ENCODE data around the gene LPP. TPM values are rescaled to one million over a fixed set of nuclear protein-coding genes. Genes with fewer than 3 reads are reported as not detected.
A peak's percentile ranks its signal among the peaks of the same experiment; 100 is the strongest.

Gene LPP
- total RNA-seq, 1 donor from 2014 or later: 97.4 TPM

- intact Hi-C loops (cut with micrococcal nuclease): no loop called here
- TF ChIP-seq CTCF (IDR thresholded peaks at IDR 0.05; ENCODE audit: borderline replicate concordance): no peak
- H3K27ac ChIP-seq (replicated peaks): no peak overlapping the region
- H3K4me3 ChIP-seq: no peak overlapping the region
- H3K4me1 ChIP-seq: peaks cover 86% of the 10 kb centered on the region
- no peaks in the 10 kb centered on the region for H3K27me3 ChIP-seq (ENCODE audit: low read depth)
- H3K9me3 ChIP-seq (replicated peaks): no peaks in the 10 kb centered on the region
- DNase-seq: no peak
- peaks cover 4% of the 10 kb centered on the region for H3K36me3 ChIP-seq
These were observed 40.4 kb downstream of the LPP start for GRCh38 chr3:188194332-188194731.

- Histone ChIP-seq H3K9me3 (replicated peaks) (no peaks in the 10 kb centered on the region), H3K27me3 (ENCODE audit: low read depth) (no peaks in the 10 kb centered on the region), H3K36me3 (peaks cover 4% of the 10 kb centered on the region), H3K4me1 (peaks cover 73% of the 10 kb centered on the region), H3K27ac (replicated peaks) (peak overlapping the region; percentile 90), H3K4me3 (no peak overlapping the region)
- intact Hi-C loops (cut with micrococcal nuclease): no loop called here
- no peak for DNase-seq
- TF ChIP-seq CTCF (IDR thresholded peaks at IDR 0.05; ENCODE audit: borderline replicate concordance): no peak
These were observed 42.5 kb downstream of the LPP start for GRCh38 chr3:188196232-188196990.

DNA sequence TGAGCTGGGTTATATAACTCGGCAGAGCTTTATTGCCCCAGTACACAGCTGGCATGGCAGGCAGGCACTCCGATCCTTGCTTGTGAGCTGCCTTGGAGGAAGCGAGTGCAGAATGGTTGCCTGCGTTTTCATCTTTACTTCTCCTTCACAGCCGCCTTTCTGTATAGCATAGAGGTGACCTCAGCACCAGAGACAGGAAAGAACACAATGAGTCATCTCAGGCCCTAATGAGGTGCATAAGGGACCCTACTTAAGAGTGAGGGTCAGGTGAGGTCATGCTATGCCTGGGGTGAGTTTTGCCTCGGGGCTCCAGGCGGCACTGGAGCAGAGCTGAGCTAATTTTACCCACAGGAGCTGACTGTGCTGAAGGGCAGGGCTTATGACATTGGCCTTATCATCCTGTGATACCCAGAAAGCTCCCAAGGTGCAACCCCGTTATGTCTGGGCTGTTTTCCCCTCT, 43.5 kb downstream of the LPP start:
- peak overlapping the region; percentile 90 for H3K27ac ChIP-seq (replicated peaks)
- peaks cover 4% of the 10 kb centered on the region for H3K36me3 ChIP-seq
- peak overlapping the region; percentile 11 for H3K4me3 ChIP-seq
- H3K27me3 ChIP-seq (ENCODE audit: low read depth): no peaks in the 10 kb centered on the region
- DNase-seq: peak; percentile 41
- intact Hi-C loops (cut with micrococcal nuclease): no loop called here
- H3K4me1 ChIP-seq: peaks cover 73% of the 10 kb centered on the region
- TF ChIP-seq CTCF (IDR thresholded peaks at IDR 0.05; ENCODE audit: borderline replicate concordance): no peak
- H3K9me3 ChIP-seq (replicated peaks): no peaks in the 10 kb centered on the region

DNA sequence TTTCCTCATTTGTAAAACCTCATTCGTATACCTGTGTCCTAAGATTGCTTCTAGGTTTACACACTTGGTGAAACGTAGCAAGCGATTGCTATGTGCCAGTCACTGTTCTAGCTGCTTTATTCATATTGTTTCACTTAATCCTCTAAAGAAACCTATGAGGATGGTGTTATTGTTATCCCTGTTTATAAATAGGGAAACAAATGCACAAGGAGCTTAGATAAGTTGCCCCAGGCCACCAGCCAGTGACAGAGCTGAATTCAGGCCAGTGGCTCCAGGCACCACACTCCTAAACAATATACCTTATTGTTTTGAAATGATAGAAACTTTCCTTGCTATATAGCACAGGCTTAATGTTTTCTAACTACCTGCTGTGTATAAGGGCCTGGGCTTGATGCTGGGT, 44.0 kb downstream of the LPP start:
- Histone ChIP-seq H3K27me3 (ENCODE audit: low read depth) (no peaks in the 10 kb centered on the region), H3K27ac (replicated peaks) (peak overlapping the region; percentile 90), H3K4me1 (peaks cover 72% of the 10 kb centered on the region), H3K4me3 (peak overlapping the region; percentile 11), H3K9me3 (replicated peaks) (no peaks in the 10 kb centered on the region), H3K36me3 (peaks cover 1% of the 10 kb centered on the region)
- DNase-seq: no peak
- intact Hi-C loops (cut with micrococcal nuclease): no loop called here
- no peak for TF ChIP-seq CTCF (IDR thresholded peaks at IDR 0.05; ENCODE audit: borderline replicate concordance)

DNA sequence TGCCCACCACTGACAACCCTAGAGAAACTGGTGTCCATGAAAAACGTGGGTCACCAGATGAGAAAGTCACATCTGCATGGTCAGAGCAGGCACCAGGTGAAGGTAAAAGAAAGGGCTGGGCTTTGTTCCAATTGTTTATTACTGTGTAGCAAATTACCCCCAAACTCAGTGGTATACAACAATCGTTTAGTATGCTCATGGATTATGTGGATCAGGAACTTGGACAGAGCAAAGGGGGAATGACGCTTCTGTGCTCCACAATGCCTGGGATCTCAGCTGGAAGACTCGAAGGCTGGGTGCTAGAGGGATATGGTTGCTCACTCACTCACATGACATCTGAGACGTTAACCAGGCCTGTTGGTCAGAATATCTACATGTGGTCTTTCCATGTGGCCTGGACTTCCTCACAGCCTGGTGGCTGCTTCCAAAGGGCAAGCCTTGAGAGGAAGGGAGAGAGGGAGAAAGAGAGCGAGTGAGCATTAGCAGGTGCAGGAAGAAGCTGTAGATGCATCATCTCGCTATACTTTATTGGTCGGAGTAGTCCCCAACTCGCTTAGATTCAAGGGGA, 44.9 kb downstream of the LPP start:
- DNase-seq: no peak
- H3K27me3 ChIP-seq (ENCODE audit: low read depth): no peaks in the 10 kb centered on the region
- no peak for TF ChIP-seq CTCF (IDR thresholded peaks at IDR 0.05; ENCODE audit: borderline replicate concordance)
- peaks cover 67% of the 10 kb centered on the region for H3K4me1 ChIP-seq
- H3K27ac ChIP-seq (replicated peaks): peak overlapping the region; percentile 90
- no peak overlapping the region for H3K4me3 ChIP-seq
- intact Hi-C loops (cut with micrococcal nuclease): no loop called here
- no peaks in the 10 kb centered on the region for H3K36me3 ChIP-seq
- H3K9me3 ChIP-seq (replicated peaks): no peaks in the 10 kb centered on the region
